Psoas muscle (tissue), 8 donors: ENCODE measurements around the gene SYTL4. TPM values are rescaled to one million over a fixed set of nuclear protein-coding genes. Genes with fewer than 3 reads are reported as not detected.
A peak's percentile ranks its signal among the peaks of the same experiment; 100 is the strongest.
"Not testable (repeated sequence)": the region's sequence is repeated elsewhere in the genome, so short reads cannot be mapped to it uniquely, and the experiment has no call there.

ENCODE experiments used
- ATAC-seq, 4 donors: fragments of 200-7000 bp; cut with Tn5 transposase; one replicate each; pipeline ENCODE4 v1.9.1; 2020; ENCODE audit warnings: moderate library complexity in 3 of 4, mild to moderate bottlenecking in 2 of 4
- DNase-seq, 2 donors: peaks; one replicate each; pipeline ENCODE4 v3.0.0-alpha.2; 2020
- H3K27ac ChIP-seq: fragments of 200-600 bp; one replicate; pipeline ENCODE4 v1.8.0; 2022
- H3K27me3 ChIP-seq, 3 donors: fragments of 200-600 bp in 1 of 3; one replicate each; pipeline versions ENCODE4 v1.6.1 to v1.8.0; 2013 to 2022; ENCODE audit warnings: low read length in 2 of 3, mild to moderate bottlenecking in 2 of 3, moderate library complexity in 1 of 3; ENCODE audit not compliant: insufficient read depth in 3 of 3
- H3K36me3 ChIP-seq, 2 donors: fragments of 200-600 bp in 1 of 2; one replicate each; pipeline versions ENCODE4 v1.6.1 to v1.8.0; 2013 to 2022; ENCODE audit warnings: low read depth in 1 of 2, mild to moderate bottlenecking in 1 of 2, moderate library complexity in 1 of 2; ENCODE audit not compliant: insufficient read depth in 1 of 2
- H3K4me1 ChIP-seq: fragments of 200-600 bp; one replicate; pipeline ENCODE4 v1.8.0; 2022
- H3K4me3 ChIP-seq: fragments of 200-600 bp; one replicate; pipeline ENCODE4 v1.8.0; 2022; ENCODE audit warnings: mild to moderate bottlenecking
- H3K9me3 ChIP-seq: fragments of 200-600 bp; one replicate; pipeline ENCODE4 v1.8.0; 2022
- WGBS, 3 donors: extraction: QIAGEN DNeasy Blood & Tissue Kit; methylation state at CpG; one replicate each; pipeline versions ENCODE4 v1.1.6 to v1.1.7; 2013; 5-methylcytosine and 5-hydroxymethylcytosine counted together
- intact Hi-C, 2 donors: fragments of 100-400 bp; cut with DNase I; formaldehyde crosslinking; loops; one replicate each; pipeline versions ENCODE4 v1.11.0 to v1.14.2; 2022
- long read RNA-seq, 2 donors: library from polyadenylated mRNA; unstranded; transcript quantifications; one replicate each; pipeline ENCODE4 v2.0.0, GENCODE V29; 2021
- polyA plus RNA-seq, 3 donors: library from polyadenylated mRNA; stranded (reverse); fragments of 200-250 nt; gene quantifications; one replicate each; pipeline ENCODE4 v1.2.3, GENCODE V29; 2013
- total RNA-seq, 4 donors: library from RNA; stranded (reverse); fragmentation: NEBNext Ultra II Directional in 2 of 4; extraction: Animal tissue kit (Norgen Biotek cat#: 25700) in 2 of 4; gene quantifications; one replicate each; pipeline versions ENCODE4 v1.2.1 to v1.2.4, GENCODE V29; 2021 to 2023
- TF ChIP-seq, protein P1 (sequence below): fragments of 200-600 bp; IDR thresholded peaks from one replicate; pipeline ENCODE4 v1.8.0; 2022; ENCODE audit warnings: antibody characterized with exemption
- donor health status: healthy with polysubstance abuse.
- donor health status: DM: no; HTN: no; CAD: no; lungs with moderate emphysema.
- donor health status: Bipolar disorder and iron deficiency.
- donor health status: healthy.
- donor health status: DM: yes; HTN: yes; CAD: no.
- donor health status: DM: no; HTN: no; CAD: no.
- donor health status: DM: no; HTN: no; CAD: no.
- donor health status: DM: yes; HTN: yes; CAD: no.

The SYTL4 gene
- total RNA-seq, result 1 to 10 TPM; 1.6 to 2.2 (median 2.0) TPM
- 1 to 10 TPM; 1.3 to 1.6 (median 1.4) TPM for polyA plus RNA-seq
- long read RNA-seq, donor 1, partial matches to known transcripts, result 0 of 1 reads
- long read RNA-seq, donor 1, other reads (novel, unspliced or antisense), result 1 of 1 reads
- long read RNA-seq, donor 2, partial matches to known transcripts, result 0 of 7 reads
- long read RNA-seq, donor 2, other reads (novel, unspliced or antisense), result 3 of 7 reads

GRCh38 chrX:100731441-100732281 is at the start of gene SYTL4:
TSS of gene SYTL4 (minus strand) at chrX:100732121. CDS start at chrX:100702037, 30,084 bp downstream.
- Histone ChIP-seq H3K27ac (no peak within 1 kb of the TSS), H3K4me1 (no peaks in the 10 kb centered on the region), H3K4me3 (peak within 1 kb of the TSS; percentile 62), H3K9me3 (no peaks in the 10 kb centered on the region), H3K36me3 (no peaks in the 10 kb centered on the region), H3K27me3 (peaks cover 0 to 66% (median 0%) of the 10 kb centered on the region in 3 donors)
- DNase-seq, result peak; percentile 34 to 63
- peak in 2 of 4 donors; percentile 37 to 59 for ATAC-seq
- TF ChIP-seq, protein P1, sequence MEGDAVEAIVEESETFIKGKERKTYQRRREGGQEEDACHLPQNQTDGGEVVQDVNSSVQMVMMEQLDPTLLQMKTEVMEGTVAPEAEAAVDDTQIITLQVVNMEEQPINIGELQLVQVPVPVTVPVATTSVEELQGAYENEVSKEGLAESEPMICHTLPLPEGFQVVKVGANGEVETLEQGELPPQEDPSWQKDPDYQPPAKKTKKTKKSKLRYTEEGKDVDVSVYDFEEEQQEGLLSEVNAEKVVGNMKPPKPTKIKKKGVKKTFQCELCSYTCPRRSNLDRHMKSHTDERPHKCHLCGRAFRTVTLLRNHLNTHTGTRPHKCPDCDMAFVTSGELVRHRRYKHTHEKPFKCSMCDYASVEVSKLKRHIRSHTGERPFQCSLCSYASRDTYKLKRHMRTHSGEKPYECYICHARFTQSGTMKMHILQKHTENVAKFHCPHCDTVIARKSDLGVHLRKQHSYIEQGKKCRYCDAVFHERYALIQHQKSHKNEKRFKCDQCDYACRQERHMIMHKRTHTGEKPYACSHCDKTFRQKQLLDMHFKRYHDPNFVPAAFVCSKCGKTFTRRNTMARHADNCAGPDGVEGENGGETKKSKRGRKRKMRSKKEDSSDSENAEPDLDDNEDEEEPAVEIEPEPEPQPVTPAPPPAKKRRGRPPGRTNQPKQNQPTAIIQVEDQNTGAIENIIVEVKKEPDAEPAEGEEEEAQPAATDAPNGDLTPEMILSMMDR, result no peak
- intact Hi-C loops, result no loop called here
- WGBS, 3 donors, result 1 to 17% (median 1%) methylated on average over 40 to 60 of the region's 60 CpGs

GRCh38 chrX:100769439-100769838 is 37.5 kb upstream of the SYTL4 start:
- not testable (repeated sequence) for H3K27me3 ChIP-seq, H3K4me3 ChIP-seq, ATAC-seq, H3K27ac ChIP-seq, H3K36me3 ChIP-seq, DNase-seq, H3K9me3 ChIP-seq, H3K4me1 ChIP-seq
- 87 to 90% (median 89%) methylated on average over 5 to 6 of the region's 6 CpGs for WGBS, 3 donors
- intact Hi-C loops, result loop anchor here in 1 of 2 donors (5.0 kb wide), 1 partner anchor 82 kb away; no protein-coding TSS in a partner anchor

DNA sequence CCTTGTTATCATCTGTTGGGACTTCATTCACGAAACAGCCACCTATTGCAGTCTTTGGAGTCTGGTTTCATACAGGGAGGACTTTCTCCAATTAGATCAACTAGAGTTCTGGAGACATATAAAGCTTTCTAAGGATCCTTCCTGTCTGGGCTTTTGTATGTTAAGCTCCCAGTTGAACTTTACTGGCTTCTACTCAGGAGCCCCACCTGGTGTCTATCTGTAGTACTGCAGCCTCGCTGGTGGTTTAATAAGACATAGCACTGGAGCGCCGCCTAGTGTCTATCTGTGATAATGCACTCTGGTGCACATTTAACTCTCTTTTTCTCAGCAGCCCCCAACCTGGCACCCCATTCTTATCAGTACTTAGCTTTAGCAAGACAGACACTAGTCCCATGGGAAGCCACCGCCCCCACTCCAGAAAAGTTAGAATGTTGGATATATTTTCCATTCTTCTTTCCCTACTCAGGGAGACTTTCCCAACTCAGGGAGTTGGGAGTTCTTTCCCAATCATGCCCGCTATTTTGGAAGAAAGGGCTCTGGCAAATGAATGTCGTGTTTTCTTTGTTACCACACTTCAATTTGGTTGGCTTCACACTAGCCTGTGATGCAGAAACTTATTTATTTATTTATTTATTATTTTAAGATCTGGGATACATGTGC is 36.9 kb upstream of the SYTL4 start:
- peak in 2 of 4 donors; percentile 44 to 64 for ATAC-seq
- intact Hi-C loops, result loop anchor here in 1 of 2 donors (5.0 kb wide), 1 partner anchor 82 kb away; no protein-coding TSS in a partner anchor
- TF ChIP-seq, protein P1, result peak; percentile 89

GRCh38 chrX:100750883-100751282 is 19.0 kb upstream of the SYTL4 start:
- 56 to 77% (median 73%) methylated on average over 1 of the region's 1 CpG for WGBS, 3 donors
- ATAC-seq, result no peak

More for the DNA sequence above, 36.9 kb upstream of the SYTL4 start:
- 24 to 26% (median 25%) methylated on average over 7 of the region's 7 CpGs for WGBS, 3 donors
- Histone ChIP-seq H3K4me3 (no peak overlapping the region), H3K36me3 (no peaks in the 10 kb centered on the region), H3K27ac (no peak overlapping the region), H3K4me1 (no peaks in the 10 kb centered on the region), H3K9me3 (no peaks in the 10 kb centered on the region), H3K27me3 (no peaks in the 10 kb centered on the region)
- peak; percentile 73 to 85 for DNase-seq

More at GRCh38 chrX:100750883-100751282, 19.0 kb upstream of the SYTL4 start:
- no peak for DNase-seq
- TF ChIP-seq, protein P1, result no peak
- H3K36me3 ChIP-seq, result no peaks in the 10 kb centered on the region
- no peak overlapping the region for H3K4me3 ChIP-seq
- H3K27ac ChIP-seq, result no peak overlapping the region
- peaks cover 0 to 24% (median 0%) of the 10 kb centered on the region in 3 donors for H3K27me3 ChIP-seq
- H3K4me1 ChIP-seq, result no peaks in the 10 kb centered on the region
- no peaks in the 10 kb centered on the region for H3K9me3 ChIP-seq
- intact Hi-C loops, result no loop called here
